PFSK-1 (cell line): ENCODE results near the gene SEC14L5.

Experiments used
- FOXP2 ChIP-seq: optimal IDR thresholded peaks from 2 replicates; pipeline ENCODE3; 2011; ENCODE audit warnings: borderline replicate concordance, control low read depth, inconsistent platforms; ENCODE audit not compliant: insufficient read depth; ENCODE audit errors: extremely low read length, extremely low read depth
- POLR2AphosphoS5 ChIP-seq: IDR thresholded peaks from 2 replicates; pipeline ENCODE4 v1.6.1; 2012; ENCODE audit warnings: low read depth, mild to moderate bottlenecking, control low read depth, low read length, moderate library complexity
- SIN3A ChIP-seq: IDR thresholded peaks from 2 replicates; pipeline ENCODE4 v1.6.1; 2012; ENCODE audit warnings: mild to moderate bottlenecking, low read length, moderate library complexity, borderline replicate concordance; ENCODE audit not compliant: insufficient read depth
- TAF1 ChIP-seq: IDR thresholded peaks from 2 replicates; pipeline ENCODE4 v1.6.1; 2012; ENCODE audit warnings: low read length, control low read depth, borderline replicate concordance; ENCODE audit not compliant: insufficient read depth
- TF ChIP-seq, protein P1 (sequence below), 2 experiments: IDR thresholded peaks; 2 replicates each; pipeline versions ENCODE4 v1.6.1 to v1.8.0; 2011 to 2012; ENCODE audit warnings: low read depth in 2 of 2, low read length in 2 of 2, control low read depth in 1 of 2, inconsistent platforms in 1 of 2, mild to moderate bottlenecking in 1 of 2, moderate library complexity in 1 of 2; ENCODE audit not compliant: insufficient read depth in 1 of 2

- TF ChIP-seq, protein P1, sequence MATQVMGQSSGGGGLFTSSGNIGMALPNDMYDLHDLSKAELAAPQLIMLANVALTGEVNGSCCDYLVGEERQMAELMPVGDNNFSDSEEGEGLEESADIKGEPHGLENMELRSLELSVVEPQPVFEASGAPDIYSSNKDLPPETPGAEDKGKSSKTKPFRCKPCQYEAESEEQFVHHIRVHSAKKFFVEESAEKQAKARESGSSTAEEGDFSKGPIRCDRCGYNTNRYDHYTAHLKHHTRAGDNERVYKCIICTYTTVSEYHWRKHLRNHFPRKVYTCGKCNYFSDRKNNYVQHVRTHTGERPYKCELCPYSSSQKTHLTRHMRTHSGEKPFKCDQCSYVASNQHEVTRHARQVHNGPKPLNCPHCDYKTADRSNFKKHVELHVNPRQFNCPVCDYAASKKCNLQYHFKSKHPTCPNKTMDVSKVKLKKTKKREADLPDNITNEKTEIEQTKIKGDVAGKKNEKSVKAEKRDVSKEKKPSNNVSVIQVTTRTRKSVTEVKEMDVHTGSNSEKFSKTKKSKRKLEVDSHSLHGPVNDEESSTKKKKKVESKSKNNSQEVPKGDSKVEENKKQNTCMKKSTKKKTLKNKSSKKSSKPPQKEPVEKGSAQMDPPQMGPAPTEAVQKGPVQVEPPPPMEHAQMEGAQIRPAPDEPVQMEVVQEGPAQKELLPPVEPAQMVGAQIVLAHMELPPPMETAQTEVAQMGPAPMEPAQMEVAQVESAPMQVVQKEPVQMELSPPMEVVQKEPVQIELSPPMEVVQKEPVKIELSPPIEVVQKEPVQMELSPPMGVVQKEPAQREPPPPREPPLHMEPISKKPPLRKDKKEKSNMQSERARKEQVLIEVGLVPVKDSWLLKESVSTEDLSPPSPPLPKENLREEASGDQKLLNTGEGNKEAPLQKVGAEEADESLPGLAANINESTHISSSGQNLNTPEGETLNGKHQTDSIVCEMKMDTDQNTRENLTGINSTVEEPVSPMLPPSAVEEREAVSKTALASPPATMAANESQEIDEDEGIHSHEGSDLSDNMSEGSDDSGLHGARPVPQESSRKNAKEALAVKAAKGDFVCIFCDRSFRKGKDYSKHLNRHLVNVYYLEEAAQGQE (IDR thresholded peaks at IDR 0.05; ENCODE audit: insufficient read depth in 1 of 2, low read depth in 2 of 2, low read length in 2 of 2), result no peak
- TF ChIP-seq SIN3A (no peak), POLR2AphosphoS5 (no peak), TAF1 (no peak), FOXP2 (no peak)
Observed at GRCh38 chr16:5041600-5042133, 83.5 kb downstream of the SEC14L5 start.
